ENCODE data around the gene FOSL2.

FOSL2 gene

DNA sequence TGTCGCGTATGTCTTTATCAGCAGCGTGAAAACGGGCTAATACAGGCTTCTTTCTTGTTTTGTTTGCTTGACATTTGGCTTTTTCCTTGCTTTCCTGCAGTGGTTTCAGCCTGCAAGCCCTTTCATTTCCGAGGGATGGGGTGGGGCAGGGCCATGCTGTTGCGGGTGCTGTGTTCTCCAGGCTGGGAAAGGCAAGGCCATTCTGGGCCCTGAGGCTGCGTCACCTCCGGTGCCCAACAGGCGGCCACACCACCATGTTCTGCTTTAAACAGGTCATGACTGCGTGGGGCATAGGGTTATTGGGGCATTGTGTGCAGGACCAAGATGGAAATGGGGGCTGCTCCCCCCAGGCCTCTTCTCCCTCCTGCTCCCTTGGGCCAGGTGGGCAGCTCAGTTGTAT is 64.6 kb downstream of the FOSL2 start:
- no peak overlapping the region for H3K4me3 ChIP-seq (IDR thresholded peaks at IDR 0.05; ENCODE audit: insufficient read depth, low read depth, low read length)
- no peaks in the 10 kb centered on the region for H3K79me2 ChIP-seq (ENCODE audit: insufficient read depth, low read depth)
- no peaks in the 10 kb centered on the region for H3K36me3 ChIP-seq (ENCODE audit: insufficient read depth)
- no peaks in the 10 kb centered on the region for H3K4me1 ChIP-seq (ENCODE audit: low read depth, poor library complexity, severe bottlenecking)
- no peaks in the 10 kb centered on the region for H3K27me3 ChIP-seq (ENCODE audit: insufficient read depth, low read depth)
- H3K4me2 ChIP-seq, result no peak overlapping the region
- no peak overlapping the region for H3K9ac ChIP-seq
- TF ChIP-seq CTCF (conservative IDR thresholded peaks at IDR 0.05; ENCODE audit: low read depth, low read length), result no peak
- H4K20me1 ChIP-seq (ENCODE audit: insufficient read depth), result no peaks in the 10 kb centered on the region
- no peak overlapping the region for H2AFZ ChIP-seq (ENCODE audit: low read depth)
- H3K27ac ChIP-seq, result no peak overlapping the region

- H4K20me1 ChIP-seq (ENCODE audit: insufficient read depth), result no peaks in the 10 kb centered on the region
- H3K27ac ChIP-seq, result no peak overlapping the region
- no peak overlapping the region for H3K4me2 ChIP-seq
- no peak overlapping the region for H2AFZ ChIP-seq (ENCODE audit: low read depth)
- no peak overlapping the region for H3K4me3 ChIP-seq (IDR thresholded peaks at IDR 0.05; ENCODE audit: insufficient read depth, low read depth, low read length)
- H3K9ac ChIP-seq, result no peak overlapping the region
- H3K79me2 ChIP-seq (ENCODE audit: insufficient read depth, low read depth), result no peaks in the 10 kb centered on the region
- no peaks in the 10 kb centered on the region for H3K36me3 ChIP-seq (ENCODE audit: insufficient read depth)
- no peaks in the 10 kb centered on the region for H3K27me3 ChIP-seq (ENCODE audit: insufficient read depth, low read depth)
- no peak for TF ChIP-seq CTCF (conservative IDR thresholded peaks at IDR 0.05; ENCODE audit: low read depth, low read length)
- H3K4me1 ChIP-seq (ENCODE audit: low read depth, poor library complexity, severe bottlenecking), result no peaks in the 10 kb centered on the region
These were observed 68.4 kb downstream of the FOSL2 start for GRCh38 chr2:28461056-28461455.

GRCh38 chr2:28462122-28462521 is 69.5 kb downstream of the FOSL2 start:
- Histone ChIP-seq H3K36me3 (ENCODE audit: insufficient read depth) (no peaks in the 10 kb centered on the region), H3K27ac (no peak overlapping the region), H3K9ac (no peak overlapping the region), H4K20me1 (ENCODE audit: insufficient read depth) (no peaks in the 10 kb centered on the region), H2AFZ (ENCODE audit: low read depth) (no peak overlapping the region), H3K4me1 (ENCODE audit: low read depth, poor library complexity, severe bottlenecking) (no peaks in the 10 kb centered on the region), H3K79me2 (ENCODE audit: insufficient read depth, low read depth) (no peaks in the 10 kb centered on the region), H3K27me3 (ENCODE audit: insufficient read depth, low read depth) (no peaks in the 10 kb centered on the region), H3K4me2 (no peak overlapping the region), H3K4me3 (IDR thresholded peaks at IDR 0.05; ENCODE audit: insufficient read depth, low read depth, low read length) (no peak overlapping the region)
- TF ChIP-seq CTCF (conservative IDR thresholded peaks at IDR 0.05; ENCODE audit: low read depth, low read length), result no peak

- no peak overlapping the region for H3K4me2 ChIP-seq
- H3K27ac ChIP-seq, result no peak overlapping the region
- H3K4me1 ChIP-seq (ENCODE audit: low read depth, poor library complexity, severe bottlenecking), result no peaks in the 10 kb centered on the region
- TF ChIP-seq CTCF (conservative IDR thresholded peaks at IDR 0.05; ENCODE audit: low read depth, low read length), result no peak
- H3K9ac ChIP-seq, result no peak overlapping the region
- no peaks in the 10 kb centered on the region for H3K27me3 ChIP-seq (ENCODE audit: insufficient read depth, low read depth)
- H3K79me2 ChIP-seq (ENCODE audit: insufficient read depth, low read depth), result no peaks in the 10 kb centered on the region
- no peaks in the 10 kb centered on the region for H4K20me1 ChIP-seq (ENCODE audit: insufficient read depth)
- no peak overlapping the region for H3K4me3 ChIP-seq (IDR thresholded peaks at IDR 0.05; ENCODE audit: insufficient read depth, low read depth, low read length)
- no peak overlapping the region for H2AFZ ChIP-seq (ENCODE audit: low read depth)
- no peaks in the 10 kb centered on the region for H3K36me3 ChIP-seq (ENCODE audit: insufficient read depth)
These were observed 70.7 kb downstream of the FOSL2 start for GRCh38 chr2:28463211-28463816.

Measured in KMS-11 (cell line).